GM18498 (cell line): ENCODE data around the gene GPRC5D.

Experiments
- ATAC-seq: cut with Tn5 transposase; IDR thresholded peaks from one replicate; pipeline ENCODE4 v1.9.1; 2021; ENCODE audit warnings: mild to moderate bottlenecking, moderate library complexity; ENCODE audit not compliant: unreplicated experiment

GPRC5D gene

DNA sequence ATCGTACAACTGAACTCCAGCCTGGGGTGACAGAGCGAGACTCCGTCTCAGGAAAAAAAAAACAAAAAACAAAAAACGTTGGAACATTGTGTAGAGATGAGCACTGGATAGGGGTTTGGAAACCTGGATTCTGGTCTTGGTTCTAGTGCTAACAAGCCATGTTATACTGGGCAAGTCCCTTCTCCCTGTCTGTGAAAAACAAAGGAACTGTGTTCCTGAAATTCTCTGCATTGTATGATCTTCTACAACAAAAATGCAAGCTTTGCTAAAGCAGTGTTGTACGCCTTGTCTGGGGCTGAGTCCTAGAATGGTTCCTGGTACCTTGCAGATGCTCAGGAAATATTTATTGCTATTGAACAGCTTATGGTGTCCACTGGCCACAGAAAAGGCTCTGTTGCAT, 13.4 kb downstream of the GPRC5D start:
- ATAC-seq, result no peak

DNA sequence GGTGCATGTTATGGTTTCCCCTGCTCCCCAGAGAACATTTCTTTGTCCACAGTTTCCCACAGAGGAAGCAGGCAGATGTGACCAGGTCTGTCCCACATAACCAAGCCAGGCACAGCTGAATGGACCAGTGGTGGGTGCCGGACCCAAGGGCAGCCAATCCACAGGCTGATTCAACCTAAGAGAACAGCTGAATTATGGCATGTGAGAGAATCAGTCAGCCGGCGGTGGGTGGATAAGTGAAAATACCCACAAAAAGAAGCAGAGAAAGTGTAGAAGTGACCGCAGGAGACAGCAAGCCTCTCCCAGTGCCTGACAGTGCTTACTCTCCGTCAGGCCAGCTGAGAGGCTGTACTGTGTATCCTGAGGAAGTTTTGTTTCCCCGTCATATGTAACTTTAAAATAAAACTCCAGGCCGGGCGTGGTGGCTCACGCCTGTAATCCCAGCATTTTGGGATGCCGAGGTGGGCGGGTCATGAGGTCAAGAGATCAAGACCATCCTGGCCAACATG, 14.9 kb downstream of the GPRC5D start:
- ATAC-seq, result no peak

DNA sequence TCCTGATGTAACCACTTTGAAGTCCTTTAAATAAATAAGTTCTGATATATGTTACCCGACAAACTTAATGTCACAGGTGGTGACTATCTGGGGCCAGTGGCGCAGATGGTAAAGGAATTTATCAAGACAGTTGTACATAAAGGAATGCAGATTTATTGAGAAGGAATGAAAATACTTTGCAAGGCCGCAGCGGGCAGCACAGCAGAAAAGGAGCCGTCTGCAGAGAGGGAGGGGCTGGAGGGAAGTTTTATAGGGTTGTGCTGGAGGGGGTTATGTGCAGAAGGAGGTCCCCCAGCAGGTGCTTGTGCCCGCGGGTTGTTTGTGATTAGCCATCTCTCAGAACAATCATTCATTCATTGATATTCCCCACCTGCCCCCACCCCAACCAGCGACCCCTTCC, 17.4 kb downstream of the GPRC5D start:
- no peak for ATAC-seq

DNA sequence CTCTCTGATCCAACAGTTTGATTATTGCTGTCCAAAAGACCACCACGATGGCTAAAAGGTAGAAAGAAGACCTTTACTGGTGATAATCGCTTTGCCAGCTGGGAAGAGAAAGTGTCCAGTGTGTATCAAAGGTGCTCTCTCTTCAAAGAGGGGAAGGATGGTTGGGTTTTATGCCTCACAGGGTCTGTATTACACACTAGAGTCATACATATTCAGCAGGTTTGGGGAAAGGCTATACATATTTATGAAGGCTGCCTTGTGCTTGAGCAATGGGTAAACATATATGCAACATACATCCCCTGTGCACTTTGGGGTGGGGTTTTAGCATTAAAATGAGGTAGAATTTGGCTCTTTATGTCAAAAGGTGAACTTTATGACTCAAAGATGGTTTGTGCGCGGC, 18.2 kb downstream of the GPRC5D start:
- no peak for ATAC-seq

DNA sequence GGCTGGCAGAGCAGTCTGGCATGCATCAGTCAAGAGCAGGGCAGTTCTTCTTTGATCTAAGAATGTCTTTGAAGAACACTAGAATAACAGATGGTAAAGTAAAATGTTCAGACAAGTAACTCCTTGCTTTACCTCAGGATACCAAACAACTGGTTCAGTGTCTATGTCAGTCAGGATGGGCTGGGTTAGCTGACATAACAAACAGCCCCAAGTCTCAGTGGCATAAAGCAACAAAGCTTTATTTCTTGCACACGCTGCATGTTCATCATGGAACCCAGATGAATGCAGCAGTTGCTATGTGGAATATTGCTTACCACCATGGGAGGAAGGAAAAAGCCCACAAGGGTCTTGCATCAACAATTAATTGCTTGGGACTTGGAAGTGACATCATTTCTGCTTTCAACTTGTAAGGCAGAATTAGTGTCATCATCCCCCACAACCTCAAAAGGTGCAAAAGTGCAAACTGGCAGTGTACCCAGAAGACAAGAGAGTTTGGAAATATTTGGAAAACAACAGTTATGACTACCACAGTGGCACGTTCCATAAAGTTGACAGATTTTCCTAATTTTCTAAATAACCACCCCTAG, 21.2 kb downstream of the GPRC5D start:
- ATAC-seq, result no peak

DNA sequence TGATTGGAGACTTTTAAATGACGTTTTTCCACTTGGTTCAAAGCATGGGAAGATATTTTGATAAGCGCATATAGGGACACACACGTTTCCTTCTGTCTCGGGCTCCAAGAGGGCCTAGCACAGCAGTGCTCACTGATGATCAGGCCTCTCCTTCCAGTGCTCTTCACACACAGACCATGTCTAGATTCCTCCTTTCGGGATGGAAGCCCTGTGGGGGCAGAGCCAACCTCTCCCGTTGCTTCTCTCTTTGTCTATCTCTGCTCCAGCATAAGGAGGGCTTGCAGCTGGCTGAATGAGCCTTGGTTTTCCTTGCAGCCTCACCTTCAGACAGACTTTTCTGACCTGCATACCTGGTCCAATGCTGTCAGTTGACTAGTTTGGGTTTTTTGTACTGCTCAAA, 22.3 kb downstream of the GPRC5D start:
- ATAC-seq, result no peak

DNA sequence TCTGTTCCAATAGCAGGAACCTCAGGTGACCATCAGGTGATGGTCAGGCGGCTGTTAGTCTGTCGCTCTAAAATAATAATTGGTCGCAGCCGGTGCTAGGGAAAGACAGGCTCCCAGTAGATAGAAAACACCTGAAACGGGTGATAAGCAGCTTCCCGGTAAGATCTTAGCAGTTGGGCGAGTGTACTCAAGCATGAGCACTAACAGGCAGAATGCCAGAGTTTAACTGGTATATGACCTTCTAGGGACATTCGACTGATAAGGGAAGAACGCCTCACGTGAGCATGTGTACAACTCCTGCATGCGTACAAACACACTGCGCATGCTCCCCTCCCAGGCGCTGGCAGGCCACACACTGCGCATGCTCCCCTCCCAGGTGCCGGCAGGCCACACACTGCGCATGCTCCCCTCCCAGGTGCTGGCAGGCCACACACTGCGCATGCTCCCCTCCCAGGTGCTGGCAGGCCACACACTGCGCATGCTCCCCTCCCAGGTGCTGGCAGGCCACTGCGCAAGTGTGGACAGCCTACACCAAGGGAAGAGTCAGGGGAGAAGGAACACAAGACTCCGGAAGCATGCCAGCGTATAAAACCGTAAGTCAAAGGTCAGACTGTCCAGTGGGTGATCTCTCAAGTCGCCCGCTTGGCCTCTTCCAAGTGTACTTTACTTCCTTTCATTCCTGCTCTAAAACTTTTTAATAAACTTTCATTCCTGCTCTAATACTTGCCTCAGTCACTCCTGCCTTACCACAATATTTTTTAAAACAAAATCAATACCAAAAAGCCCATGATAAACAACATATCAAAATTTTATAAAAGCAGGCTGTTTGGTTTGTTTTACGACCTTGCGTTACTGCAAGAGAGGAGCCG, 24.5 kb downstream of the GPRC5D start:
- ATAC-seq, result no peak

DNA sequence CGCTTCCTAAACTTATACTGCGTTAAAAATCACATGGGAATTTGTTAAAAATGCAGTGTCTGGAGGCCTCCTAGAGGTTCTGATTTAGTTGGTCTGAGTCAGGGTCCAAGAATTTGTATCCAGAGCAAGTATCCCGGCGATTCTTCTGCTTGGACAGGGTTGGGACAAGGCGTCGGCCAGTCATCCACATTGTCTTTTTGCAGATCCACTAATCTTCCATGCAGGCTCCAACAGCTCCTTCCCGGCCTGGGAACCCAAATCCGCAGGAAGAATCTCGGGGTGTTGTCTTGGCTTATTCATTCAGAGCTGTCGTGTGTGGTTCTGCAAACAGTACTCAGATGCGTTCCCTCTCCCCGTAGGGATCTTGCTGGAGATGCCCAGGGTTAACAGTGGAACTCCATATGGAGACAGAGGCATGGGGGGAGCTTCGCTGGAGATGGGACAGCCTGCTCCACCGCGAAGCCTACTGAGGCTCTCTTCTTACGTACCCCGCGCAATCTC, 25.3 kb downstream of the GPRC5D start:
- ATAC-seq, result no peak

DNA sequence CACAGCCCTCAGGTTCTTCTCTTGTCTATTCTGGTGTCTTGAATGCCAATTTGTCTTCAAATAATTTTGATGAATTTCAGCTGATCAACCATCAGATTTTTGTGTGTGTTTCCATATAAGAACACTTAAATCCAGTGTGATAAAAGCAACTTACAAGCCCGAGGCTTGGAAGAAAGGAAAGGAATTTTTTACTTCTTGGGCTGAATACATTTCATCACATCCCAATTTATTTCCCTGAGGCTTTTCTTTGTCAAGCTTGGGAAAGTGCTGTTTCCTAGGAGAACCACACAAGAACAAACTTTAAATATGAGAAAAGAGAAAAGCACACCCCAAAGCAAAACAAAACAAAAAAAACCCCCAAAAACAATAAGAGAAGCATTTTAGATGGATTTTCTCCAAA, 26.6 kb downstream of the GPRC5D start:
- no peak for ATAC-seq

DNA sequence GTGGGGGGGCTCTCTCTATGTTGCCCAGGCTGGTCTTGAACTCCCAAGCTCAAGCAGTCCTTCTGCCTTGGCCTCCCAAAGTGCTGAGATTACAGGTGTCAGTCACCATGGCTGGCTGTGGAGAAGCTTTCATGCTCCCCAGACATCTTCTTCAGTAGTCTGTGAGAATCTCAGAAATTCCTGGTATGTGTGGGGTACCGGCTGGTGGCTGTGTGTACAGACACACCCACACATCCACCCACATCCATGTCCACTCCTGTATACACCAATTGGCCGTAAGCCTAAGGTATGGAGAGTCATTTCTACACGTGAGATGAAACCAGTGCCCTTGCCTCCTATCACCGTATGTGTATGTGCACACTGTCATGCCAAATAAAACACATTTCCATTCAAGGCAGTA, 27.8 kb downstream of the GPRC5D start:
- ATAC-seq, result no peak

DNA sequence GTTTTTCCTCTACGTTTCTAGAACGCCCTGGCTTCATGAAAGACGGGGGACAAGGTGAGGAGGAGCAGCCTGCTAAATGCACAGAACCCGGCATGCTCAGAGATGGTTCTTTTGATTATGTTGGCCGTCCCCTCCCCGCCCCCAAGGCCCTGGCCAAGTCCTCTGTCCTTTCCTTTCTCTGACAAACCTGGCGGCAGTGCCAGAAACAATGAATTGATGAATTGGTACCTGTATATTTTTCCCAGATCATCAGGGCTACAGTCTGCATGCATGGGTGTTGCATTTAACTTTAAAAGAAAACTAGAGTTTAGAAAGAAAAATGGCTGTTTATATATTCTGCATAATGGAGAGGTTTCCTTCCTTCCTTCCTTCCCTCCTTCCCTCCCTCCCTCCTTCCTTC, 29.0 kb downstream of the GPRC5D start:
- no peak for ATAC-seq

DNA sequence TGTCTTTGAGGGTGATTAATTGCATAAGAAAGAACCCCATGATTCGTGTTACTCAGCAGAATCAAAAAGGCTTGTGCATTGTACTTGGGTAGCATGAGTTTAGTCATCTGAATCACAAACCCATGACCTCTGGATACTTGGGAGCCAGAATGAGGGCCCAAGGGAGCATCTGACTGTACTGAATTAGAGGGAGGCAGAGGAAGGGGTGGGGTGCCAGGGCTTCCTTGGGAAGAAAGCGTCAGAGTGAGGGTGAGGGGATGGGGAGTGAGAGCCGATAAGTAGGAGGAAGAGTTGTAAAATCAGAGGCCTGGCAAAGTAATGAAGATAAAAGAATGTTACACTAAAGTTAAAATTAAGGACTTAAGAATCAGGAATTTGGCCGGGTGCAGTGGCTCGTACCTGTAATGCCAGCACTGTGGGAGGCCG, 29.8 kb downstream of the GPRC5D start:
- no peak for ATAC-seq

DNA sequence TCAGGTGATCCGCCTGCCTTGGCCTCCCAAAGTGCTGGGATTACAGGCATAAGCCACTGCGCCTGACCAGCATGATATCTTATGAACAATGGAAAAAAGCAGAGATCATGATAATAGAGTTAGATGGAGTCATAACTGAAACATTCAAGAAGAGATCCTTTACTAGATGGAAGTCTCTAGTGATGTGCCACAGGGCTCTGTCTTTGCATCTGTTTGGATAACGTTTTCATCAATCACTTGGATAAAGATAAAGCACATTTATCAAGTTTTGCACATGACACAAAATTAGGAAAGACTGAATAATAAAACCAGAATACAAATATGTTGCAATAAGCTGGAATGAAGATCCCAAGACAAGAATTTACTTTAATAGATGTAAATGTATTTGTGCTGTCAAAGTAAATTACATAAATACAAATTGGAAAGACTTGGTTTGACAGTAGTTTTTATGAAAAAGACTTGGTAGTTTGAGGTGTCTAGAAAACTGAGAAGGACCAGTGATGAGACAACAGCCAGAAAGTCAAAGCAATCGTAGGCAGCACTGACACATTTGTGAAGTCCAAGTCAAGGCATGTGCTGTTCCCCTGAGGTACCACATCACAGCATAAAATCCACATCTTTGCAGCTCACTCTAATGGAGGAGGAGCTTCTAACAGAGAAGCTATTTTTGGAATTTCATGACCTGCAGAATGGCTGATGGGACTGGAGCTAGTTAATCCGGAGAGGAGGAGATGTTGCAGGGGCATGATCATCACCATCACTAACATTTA, 32.1 kb downstream of the GPRC5D start:
- no peak for ATAC-seq

DNA sequence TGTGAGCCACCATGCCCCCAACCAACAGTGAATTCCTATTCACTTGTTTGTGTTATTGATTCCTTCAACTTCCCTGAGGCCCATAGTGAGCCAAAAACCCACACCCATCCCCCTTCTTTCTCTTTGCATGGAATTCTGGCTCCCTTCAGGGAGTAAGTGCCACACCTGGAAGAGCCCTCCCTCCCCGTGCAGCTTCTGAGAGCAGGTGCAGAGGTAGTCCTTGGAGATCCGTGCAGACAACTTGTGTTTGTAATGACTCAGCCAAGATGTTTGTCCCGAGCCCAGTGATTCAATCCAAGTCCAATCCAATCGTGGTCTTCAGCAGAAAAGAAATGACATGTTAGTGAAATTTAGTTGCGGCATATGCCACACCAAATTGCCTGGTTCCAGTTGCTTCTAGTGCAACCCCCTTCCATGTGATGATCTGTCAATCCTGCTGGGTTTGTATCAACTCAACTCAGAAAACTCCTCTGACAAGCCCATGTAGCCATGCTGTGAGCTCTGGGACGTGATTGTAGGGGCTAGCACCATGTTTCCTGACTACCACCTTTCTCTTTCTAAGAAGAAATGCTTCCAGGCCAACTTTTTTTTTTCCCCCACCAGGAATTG, 33.1 kb downstream of the GPRC5D start:
- ATAC-seq, result no peak

DNA sequence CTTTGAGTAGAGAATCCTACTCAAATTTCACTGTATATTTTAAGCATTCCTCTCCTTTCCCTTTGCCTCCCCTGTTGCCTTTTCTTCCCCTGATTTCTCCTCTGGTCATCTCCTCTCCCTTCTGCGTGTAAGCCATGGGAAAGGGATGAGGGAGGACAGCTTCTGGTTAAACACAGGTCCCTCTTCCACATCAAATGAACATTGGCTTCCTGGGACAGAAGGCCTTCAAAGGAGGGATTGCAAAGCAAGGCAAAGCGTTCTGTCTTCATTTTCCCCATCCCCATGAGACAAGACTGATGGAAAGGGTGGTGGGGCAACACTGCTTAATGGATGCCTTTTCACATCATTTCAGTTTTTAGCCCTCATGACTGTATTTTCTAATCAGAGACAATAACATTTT, 34.5 kb downstream of the GPRC5D start:
- no peak for ATAC-seq

DNA sequence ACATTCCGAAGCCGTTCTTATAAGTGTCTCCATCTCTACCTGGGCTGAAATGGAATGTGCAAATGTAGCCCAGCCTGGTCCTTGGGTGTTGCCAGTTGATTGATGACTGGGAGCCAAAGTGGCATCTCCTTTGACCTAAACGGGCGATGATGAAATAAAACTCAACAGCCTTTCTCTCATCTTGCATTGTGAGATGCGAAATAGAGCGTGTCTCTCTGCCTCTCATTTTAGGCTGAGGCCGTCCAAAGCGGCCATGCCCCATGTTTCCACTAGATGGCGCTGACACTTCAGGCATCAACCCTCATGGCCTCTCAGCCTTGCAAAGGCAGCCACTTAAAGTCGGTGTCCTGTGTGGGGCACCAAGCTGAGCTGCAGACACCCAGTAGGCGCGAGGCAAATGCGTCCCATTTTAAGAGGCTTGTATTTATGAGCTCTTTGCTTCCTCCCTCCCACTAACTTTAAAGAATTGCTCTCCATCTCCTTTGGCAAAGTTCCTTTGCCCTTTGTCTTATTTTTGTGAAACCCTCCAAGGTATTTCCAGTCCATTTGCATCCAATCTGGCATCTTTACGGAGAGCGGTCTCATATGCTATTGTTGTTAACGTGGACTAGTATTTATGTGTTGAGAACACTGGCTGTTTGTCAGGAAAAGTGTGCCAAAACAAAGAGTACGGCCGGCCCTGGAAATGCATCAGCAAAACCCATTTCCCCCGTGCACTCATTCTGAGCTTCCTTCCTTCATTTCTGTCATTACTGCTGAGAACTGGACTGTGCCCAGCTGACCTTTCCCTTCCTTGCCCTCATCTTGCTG, 35.6 kb downstream of the GPRC5D start:
- peak; percentile 88 for ATAC-seq

DNA sequence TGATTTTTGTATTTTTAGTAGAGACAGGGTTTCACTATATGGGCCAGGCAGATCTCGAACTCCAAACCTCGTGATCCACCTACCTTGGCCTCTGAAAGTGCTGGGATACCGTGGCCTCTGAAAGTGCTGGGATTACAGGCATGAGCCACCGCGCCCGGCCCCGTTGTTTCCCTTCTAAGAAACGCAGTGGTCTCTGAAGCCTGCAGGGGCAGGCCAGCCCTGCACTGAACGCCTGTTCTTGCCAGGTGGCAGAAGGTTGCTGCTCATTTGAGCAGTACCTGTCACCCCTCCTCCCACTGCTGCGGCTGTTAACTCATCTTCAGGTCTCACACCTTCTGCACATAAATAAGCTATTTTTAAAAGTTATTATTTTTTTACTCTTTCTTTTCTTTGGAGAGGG, 36.3 kb downstream of the GPRC5D start:
- ATAC-seq, result no peak

DNA sequence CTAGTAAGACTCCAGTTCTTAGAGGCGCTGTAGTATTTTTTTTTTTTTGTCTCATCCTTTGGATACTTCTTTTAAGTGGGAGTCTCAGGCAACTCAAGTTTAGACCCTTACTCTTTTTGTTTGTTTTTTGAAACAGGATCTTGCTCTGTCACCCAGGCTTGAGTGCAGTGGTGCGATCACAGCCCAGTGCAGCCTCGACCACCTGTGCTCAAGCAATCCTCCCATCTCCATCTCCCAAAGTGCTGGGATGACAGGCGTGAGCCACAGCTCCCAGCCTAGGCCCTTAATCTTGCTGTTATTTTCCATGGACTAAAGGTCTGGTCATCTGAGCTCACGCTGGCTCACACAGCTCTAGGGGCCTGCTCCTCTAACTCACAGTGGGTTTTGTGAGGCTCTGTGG, 39.3 kb downstream of the GPRC5D start:
- no peak for ATAC-seq

DNA sequence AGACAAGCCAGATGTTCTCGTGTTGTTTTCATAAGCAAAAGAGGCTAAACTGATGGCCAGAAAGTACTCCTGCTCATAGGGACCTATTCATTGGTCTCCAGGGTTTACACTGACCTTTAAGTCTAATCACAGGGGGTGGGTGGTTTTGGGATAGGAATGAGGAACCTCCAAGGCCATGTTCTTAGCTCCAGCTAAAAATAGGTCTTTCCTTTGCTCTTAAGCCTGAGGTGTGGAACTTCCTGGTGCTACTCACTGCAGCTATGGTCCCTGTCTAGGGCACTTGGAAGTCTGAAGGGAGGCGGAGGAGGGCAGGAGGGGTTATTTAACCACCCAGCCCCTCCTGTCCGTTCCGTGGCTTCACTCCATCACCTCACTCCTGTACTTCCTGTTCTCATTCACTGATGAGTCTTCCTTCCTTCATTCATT, 42.0 kb downstream of the GPRC5D start:
- no peak for ATAC-seq
